Gastrocnemius medialis (tissue), 4 donors: ENCODE data around the gene LDLRAP1. TPM values are rescaled to one million over a fixed set of nuclear protein-coding genes. Genes with fewer than 3 reads are reported as not detected.

Source experiments
- ATAC-seq, 2 donors: fragments of 150-250 bp; one replicate each; pipeline ENCODE4 v1.9.1; 2016
- DNase-seq, 2 donors: peaks; one replicate each; pipeline ENCODE4 v3.0.0-alpha.2; 2019
- H3K27ac ChIP-seq, 4 donors: fragments of 200-600 bp; sonication (generic); 1 replicate in 1 of 4; 2 replicates in 3 of 4; pipeline ENCODE4 v1.5.1; 2016 to 2018; ENCODE audit warnings: mild to moderate bottlenecking in 2 of 4, moderate library complexity in 1 of 4
- H3K27me3 ChIP-seq, 3 donors: fragments of 200-600 bp; sonication (generic) in 2 of 3; 1 replicate in 1 of 3; 2 replicates in 2 of 3; pipeline versions ENCODE4 v1.5.1 to v1.6.0; 2016 to 2019; ENCODE audit warnings: mild to moderate bottlenecking in 1 of 3, moderate library complexity in 1 of 3
- H3K36me3 ChIP-seq, 2 donors: fragments of 200-600 bp; sonication (generic) in 1 of 2; one replicate each; pipeline ENCODE4 v1.5.1; 2017 to 2018
- H3K4me1 ChIP-seq, 2 donors: fragments of 200-600 bp; sonication (generic) in 1 of 2; one replicate each; pipeline ENCODE4 v1.5.1; 2016 to 2017; ENCODE audit warnings: mild to moderate bottlenecking in 2 of 2
- H3K4me3 ChIP-seq, 4 donors: fragments of 200-600 bp; sonication (generic) in 3 of 4; 1 replicate in 1 of 4; 2 replicates in 3 of 4; pipeline ENCODE4 v1.5.1; 2016 to 2019; ENCODE audit warnings: mild to moderate bottlenecking in 2 of 4
- H3K9me3 ChIP-seq, 3 donors: fragments of 200-600 bp; sonication (generic) in 2 of 3; 1 replicate in 1 of 3; 2 replicates in 2 of 3; pipeline ENCODE4 v1.5.1; 2016 to 2019
- POLR2A ChIP-seq, 2 donors: fragments of 450-650 bp; IDR thresholded peaks; one replicate each; pipeline ENCODE4 v1.6.1; 2017; ENCODE audit warnings: antibody characterized with exemption in 2 of 2, mild to moderate bottlenecking in 2 of 2, moderate library complexity in 2 of 2
- in situ Hi-C, 4 donors: fragments of 200-750 bp; cut with MboI; loops; one replicate each; pipeline versions ENCODE4 v1.15.0 to v1.8.0; 2017; ENCODE audit warnings: low sequenced_read_pairs in 4 of 4
- intact Hi-C: fragments of 100-400 bp; cut with DNase I; formaldehyde crosslinking; loops from one replicate; pipeline ENCODE4 v1.15.1; 2023; ENCODE audit warnings: low total_unique reads
- total RNA-seq, 4 donors: library from RNA; depleted of rRNA; stranded (reverse); fragments of >200 nt; gene quantifications; one replicate each; pipeline versions ENCODE4 v1.1.0 to v1.2.3, GENCODE V29; 2016
- TF ChIP-seq, protein P1 (sequence below), 5 experiments: fragments of 450-650 bp in 3 of 5; fragments of 200-600 bp in 2 of 5; sonication (generic) in 2 of 5; IDR thresholded peaks in 4 of 5; conservative IDR thresholded peaks in 1 of 5; 1 replicate in 4 of 5; 2 replicates in 1 of 5; pipeline ENCODE4 v1.5.1; 2016 to 2019; ENCODE audit warnings: antibody characterized with exemption in 5 of 5, mild to moderate bottlenecking in 3 of 5, moderate library complexity in 3 of 5

The LDLRAP1 gene
- total RNA-seq, 4 donors from 2014 or later = 10.0 to 17.9 (median 14.2) TPM

DNA sequence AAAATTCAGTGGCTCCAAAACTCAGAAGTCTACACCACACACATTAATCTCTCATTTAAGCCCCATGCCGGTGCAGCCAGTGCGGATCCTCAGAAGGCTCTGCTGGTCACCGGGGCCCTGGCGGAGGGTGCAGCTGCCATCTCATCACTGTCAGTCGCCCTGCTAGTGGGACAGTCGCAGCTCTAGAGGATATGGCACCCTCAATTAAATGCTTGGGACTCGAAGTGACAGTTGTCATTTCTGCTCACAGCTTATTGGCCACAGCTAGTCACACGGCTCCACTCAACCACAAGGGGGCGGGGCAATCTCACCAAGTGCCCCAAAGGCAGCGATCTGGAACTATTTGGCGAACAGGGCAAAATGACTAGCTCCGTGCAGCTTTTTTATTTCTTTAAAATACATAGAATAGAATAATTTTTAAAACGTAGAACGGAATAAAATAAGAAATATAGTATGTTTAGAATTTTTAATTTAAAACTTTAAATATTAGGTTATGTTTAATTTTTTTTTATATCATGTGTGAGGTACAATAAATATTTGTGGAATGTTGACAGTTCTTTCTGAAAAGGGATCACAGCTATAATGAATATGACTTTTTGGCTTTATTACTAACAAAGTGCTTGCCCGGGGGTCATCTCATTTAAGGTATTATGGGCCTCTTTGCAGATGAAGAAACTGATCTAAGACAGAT lies 65.2 kb downstream of the LDLRAP1 start:
- H3K27ac ChIP-seq = peak overlapping the region; percentile 49 to 74 (median 64)
- intact Hi-C loops = loop anchor here (1.0 to 2.0 kb wide), 3 partner anchors 42 to 188 kb away; no protein-coding TSS in a partner anchor
- peak overlapping the region; percentile 36 to 55 (median 44) for H3K4me3 ChIP-seq
- no peaks in the 10 kb centered on the region for H3K36me3 ChIP-seq
- in situ Hi-C loops = loop anchor here in 2 of 4 donors (5.0 to 25.0 kb wide), 2 partner anchors 129 to 139 kb away; no protein-coding TSS in a partner anchor
- peak; percentile 81 to 87 for DNase-seq
- peak in 1 of 2 donors; percentile 12 for TF ChIP-seq POLR2A (IDR thresholded peaks at IDR 0.05)
- TF ChIP-seq, protein P1, sequence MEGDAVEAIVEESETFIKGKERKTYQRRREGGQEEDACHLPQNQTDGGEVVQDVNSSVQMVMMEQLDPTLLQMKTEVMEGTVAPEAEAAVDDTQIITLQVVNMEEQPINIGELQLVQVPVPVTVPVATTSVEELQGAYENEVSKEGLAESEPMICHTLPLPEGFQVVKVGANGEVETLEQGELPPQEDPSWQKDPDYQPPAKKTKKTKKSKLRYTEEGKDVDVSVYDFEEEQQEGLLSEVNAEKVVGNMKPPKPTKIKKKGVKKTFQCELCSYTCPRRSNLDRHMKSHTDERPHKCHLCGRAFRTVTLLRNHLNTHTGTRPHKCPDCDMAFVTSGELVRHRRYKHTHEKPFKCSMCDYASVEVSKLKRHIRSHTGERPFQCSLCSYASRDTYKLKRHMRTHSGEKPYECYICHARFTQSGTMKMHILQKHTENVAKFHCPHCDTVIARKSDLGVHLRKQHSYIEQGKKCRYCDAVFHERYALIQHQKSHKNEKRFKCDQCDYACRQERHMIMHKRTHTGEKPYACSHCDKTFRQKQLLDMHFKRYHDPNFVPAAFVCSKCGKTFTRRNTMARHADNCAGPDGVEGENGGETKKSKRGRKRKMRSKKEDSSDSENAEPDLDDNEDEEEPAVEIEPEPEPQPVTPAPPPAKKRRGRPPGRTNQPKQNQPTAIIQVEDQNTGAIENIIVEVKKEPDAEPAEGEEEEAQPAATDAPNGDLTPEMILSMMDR (IDR thresholded peaks at IDR 0.05 in 4 of 5, conservative IDR thresholded peaks at IDR 0.05 in 1 of 5) = peak; percentile 38 to 88 (median 84)
- H3K27me3 ChIP-seq = no peaks in the 10 kb centered on the region
- ATAC-seq = peak; percentile 98 to 99
- H3K4me1 ChIP-seq = no peaks in the 10 kb centered on the region
- H3K9me3 ChIP-seq = no peaks in the 10 kb centered on the region

DNA sequence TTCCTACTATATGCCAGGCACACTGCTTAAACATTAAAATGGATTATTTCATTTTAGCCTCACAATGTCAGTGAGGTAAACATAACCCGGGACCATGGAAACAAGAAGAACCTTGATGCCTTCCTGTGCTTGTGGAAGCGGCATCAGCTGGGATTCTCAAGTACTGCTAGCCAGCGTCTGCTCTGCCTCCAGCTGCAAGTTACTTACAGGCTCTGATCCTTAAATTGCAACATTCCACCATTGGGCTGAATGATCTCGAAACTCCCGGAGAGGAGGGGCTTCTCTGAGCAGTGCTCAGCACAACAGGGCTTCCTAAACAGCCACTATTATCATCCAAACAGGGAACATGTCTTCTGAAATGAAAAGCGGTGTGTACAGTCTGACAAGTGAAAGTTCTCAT lies 66.5 kb downstream of the LDLRAP1 start:
- DNase-seq = no peak
- H3K4me3 ChIP-seq = no peak overlapping the region
- no peaks in the 10 kb centered on the region for H3K4me1 ChIP-seq
- no peak for TF ChIP-seq POLR2A (IDR thresholded peaks at IDR 0.05)
- TF ChIP-seq, protein P1 (IDR thresholded peaks at IDR 0.05 in 4 of 5, conservative IDR thresholded peaks at IDR 0.05 in 1 of 5) = no peak
- H3K9me3 ChIP-seq = no peaks in the 10 kb centered on the region
- no peak overlapping the region for H3K27ac ChIP-seq
- in situ Hi-C loops = loop anchor here (5.0 to 25.0 kb wide), 4 partner anchors 127 to 192 kb away; partner anchors contain the start of gene SELENON (in 1 of the 4)
- no peak for ATAC-seq
- no peaks in the 10 kb centered on the region for H3K27me3 ChIP-seq
- intact Hi-C loops = loop anchor here (2.0 kb wide), 1 partner anchor 43 kb away; no protein-coding TSS in a partner anchor
- H3K36me3 ChIP-seq = no peaks in the 10 kb centered on the region

DNA sequence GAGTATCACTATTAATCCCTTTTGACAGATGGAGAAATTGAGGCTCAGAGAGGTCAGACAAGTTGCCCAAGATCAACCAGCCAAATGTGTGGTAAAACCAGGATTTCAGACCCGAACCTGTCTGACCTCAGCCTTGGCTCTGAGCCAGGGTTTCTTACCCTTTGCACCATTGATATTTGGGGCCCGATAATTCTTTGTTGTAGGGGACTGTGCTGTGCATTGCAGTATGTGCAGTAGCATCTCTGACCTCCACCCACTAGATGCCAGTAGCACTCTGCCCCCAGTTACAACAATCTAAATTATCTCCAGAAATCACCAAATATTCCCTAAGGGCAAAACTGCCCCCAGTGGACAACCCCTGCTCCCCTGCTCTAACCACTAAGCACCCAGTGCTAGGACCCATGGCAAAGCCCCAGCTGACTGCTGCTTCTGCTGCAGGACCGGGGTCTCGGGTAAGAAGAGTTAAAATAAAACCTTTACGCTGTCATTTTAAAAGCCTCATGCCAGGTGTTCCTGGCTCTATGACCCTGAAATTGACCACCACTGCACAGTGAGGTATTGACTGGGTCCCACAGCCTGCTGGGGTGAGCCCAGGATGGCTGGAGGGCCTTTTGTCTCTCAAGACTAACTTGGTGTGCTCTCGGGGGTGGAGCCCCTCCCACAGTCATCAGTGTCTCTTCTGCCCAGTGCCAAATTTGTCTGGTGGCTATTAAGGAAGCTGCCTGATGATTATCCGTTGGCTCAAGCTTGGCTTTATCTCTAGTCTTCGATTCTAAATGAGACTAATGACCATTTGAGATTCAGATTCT lies 67.6 kb downstream of the LDLRAP1 start:
- no peak overlapping the region for H3K27ac ChIP-seq
- no peaks in the 10 kb centered on the region for H3K9me3 ChIP-seq
- intact Hi-C loops = no loop called here
- DNase-seq = no peak
- H3K36me3 ChIP-seq = no peaks in the 10 kb centered on the region
- no peak overlapping the region for H3K4me3 ChIP-seq
- H3K4me1 ChIP-seq = peaks cover 3 to 5% of the 10 kb centered on the region in 2 donors
- ATAC-seq = no peak
- in situ Hi-C loops = loop anchor here (5.0 to 25.0 kb wide), 3 partner anchors 126 to 191 kb away; partner anchors contain the start of gene SELENON (in 1 of the 4)
- no peaks in the 10 kb centered on the region for H3K27me3 ChIP-seq
- TF ChIP-seq, protein P1 (IDR thresholded peaks at IDR 0.05 in 4 of 5, conservative IDR thresholded peaks at IDR 0.05 in 1 of 5) = no peak
- TF ChIP-seq POLR2A (IDR thresholded peaks at IDR 0.05) = no peak

DNA sequence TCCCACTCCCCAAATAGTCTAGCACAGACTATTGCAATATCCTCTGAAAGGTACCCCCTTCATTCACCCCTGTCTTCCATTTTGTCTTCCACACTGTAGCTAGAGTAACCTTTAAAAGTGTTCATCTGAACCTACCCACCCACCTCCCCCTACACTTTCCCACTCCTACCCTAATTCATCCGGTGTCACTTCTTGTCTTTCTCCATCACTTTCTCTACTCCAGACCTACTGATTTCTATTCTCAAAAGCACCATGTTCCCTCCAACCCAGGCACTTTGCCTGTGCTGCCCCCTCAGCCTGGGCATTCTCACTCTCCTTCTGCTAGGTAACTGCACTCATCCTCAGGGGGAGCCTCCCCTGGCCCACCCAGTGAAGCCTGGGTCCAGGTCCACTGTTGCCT lies 68.4 kb downstream of the LDLRAP1 start:
- Histone ChIP-seq H3K9me3 (no peaks in the 10 kb centered on the region), H3K36me3 (no peaks in the 10 kb centered on the region), H3K27me3 (no peaks in the 10 kb centered on the region), H3K4me3 (no peak overlapping the region), H3K4me1 (peaks cover 5 to 6% of the 10 kb centered on the region in 2 donors), H3K27ac (no peak overlapping the region)
- TF ChIP-seq, protein P1 (IDR thresholded peaks at IDR 0.05 in 4 of 5, conservative IDR thresholded peaks at IDR 0.05 in 1 of 5) = no peak
- TF ChIP-seq POLR2A (IDR thresholded peaks at IDR 0.05) = no peak
- in situ Hi-C loops (loop anchor here (5.0 to 25.0 kb wide), 3 partner anchors 125 to 190 kb away; partner anchors contain the start of gene SELENON (in 1 of the 4)), intact Hi-C loops (no loop called here)
- ATAC-seq (no peak), DNase-seq (no peak)
